GM12801 (cell line): ENCODE results near the gene PTPRG.

Experiments
- CTCF ChIP-seq: IDR thresholded peaks from one replicate; pipeline ENCODE4 v1.5.1; 2011; ENCODE audit warnings: control low read depth; ENCODE audit not compliant: insufficient read length; ENCODE audit errors: extremely low read depth

The PTPRG gene

DNA sequence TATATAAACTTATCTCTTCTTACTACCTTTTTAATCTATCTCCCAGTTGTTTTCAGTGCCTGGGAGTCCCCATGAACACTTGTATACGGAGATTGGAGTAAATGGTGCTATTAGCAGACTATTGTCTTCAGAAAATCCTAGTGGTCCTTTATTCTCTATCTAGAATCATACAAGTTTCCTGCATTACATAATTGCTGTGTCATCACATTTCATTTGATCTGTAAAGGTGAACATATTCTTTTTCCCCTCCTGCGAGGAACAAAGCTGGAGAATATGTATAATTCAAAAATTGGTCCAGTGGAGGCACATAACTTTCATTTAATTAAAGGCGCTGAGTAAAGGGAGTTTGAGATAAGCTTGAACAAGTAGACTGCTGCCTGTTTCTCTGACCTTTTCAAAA is 487.2 kb downstream of the PTPRG start:
- TF ChIP-seq CTCF, result no peak

DNA sequence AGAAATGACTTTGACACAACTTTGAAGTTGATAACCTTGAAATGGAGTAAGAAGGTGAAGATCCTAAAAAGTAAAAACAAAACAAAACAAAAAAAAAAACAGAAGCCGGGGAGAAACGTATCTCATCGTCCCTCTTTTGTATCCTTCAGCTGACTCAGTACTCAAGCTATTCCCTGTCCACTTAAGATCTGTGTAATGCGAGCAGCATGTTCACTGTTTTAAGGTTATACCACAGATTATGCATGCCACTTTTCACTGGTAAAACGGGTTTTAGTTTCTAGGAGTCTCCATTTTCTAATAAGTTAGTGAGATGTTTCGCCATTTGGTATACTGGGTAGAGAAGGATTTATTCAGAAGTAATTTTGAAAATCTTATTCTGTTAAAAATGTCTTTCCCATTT is 487.7 kb downstream of the PTPRG start:
- no peak for TF ChIP-seq CTCF

- TF ChIP-seq CTCF, result no peak
Measured at GRCh38 chr3:62051506-62051905, 490.1 kb downstream of the PTPRG start.

- no peak for TF ChIP-seq CTCF
Measured at GRCh38 chr3:62052331-62052730, 491.0 kb downstream of the PTPRG start.

DNA sequence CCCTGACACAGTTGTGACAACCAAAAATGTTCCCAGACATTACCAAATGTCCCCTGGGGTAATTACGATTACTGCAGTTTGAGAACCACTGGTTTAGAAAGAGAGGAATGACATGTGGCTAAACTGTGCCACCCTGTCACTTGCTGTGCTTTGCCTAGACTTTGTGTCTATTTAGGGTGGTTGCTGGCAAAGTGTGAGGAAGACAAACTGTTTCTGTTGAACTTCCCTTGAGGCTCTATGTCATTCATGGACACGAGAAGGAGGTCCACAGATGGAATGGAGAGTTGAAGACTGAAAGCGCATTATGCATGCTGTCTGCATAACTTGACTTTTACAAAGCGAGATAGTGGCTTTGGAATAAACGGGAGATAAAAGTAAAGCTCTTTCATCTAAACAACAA is 495.3 kb downstream of the PTPRG start:
- no peak for TF ChIP-seq CTCF

DNA sequence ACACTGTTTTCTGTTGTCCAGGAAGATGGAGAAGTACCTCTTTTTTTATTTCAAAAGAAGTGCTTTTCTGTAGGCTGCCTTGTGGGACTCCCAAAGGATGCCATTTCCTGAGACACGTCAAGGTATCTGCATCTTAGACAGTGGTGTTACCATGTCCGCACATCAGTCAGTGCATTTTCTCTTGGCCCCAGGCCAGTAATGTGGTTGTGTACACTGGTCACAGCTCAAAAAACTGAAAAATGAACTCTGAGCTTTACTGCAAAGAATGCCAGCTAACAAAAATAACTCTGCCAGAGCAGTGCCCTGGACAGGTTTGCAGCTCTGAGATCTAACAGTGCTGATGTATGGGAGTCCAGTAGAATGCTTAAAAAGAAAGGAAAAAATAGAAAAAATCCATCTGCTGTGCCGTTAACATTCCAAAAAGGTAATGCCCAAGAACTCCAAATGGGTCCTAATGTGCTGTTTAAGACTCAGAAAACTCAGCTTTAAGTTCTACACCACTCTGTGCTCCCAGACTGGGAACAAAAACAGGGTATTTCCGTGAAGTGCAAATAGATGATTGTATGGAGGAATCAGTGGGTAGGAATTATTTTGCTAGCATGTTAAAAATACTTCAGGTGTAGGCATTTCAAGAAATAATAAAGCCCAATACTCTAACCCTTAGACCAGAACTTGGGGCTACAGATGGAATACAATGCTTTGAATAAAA is 496.1 kb downstream of the PTPRG start:
- no peak for TF ChIP-seq CTCF

DNA sequence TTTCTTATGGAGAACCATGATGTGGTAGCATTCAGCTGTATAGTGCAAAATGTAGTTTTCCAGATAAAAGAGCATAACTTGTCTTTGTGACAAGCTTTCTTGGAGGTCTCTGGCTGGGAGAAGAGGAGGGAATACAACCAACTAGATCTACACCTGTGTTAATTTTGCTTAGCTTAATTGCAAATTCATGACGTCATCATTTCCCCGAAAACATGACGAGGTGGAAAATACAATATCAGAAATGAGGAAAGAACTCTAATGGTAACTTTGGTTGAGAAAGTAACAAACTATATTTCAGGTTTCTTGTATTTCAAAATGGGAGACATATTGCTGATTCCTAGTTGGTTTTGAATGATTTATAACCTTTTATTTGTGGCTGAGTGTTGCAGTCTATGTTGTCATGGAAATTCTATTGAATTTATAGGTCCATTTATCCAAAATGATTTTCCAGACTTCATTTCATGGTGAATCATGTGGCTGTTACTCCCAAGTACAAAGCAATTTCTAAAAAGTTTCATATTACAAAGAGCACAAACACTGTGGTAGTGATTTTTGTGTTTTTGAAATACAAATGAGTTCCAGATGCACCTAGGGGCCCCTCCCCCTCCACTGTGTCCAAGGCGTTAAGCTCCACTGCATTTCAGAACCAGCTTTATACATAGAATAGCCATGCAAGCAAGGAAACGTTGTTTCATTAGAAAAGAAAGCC is 504.8 kb downstream of the PTPRG start:
- no peak for TF ChIP-seq CTCF
